ENCODE results near the gene MPEG1.

The MPEG1 gene

DNA sequence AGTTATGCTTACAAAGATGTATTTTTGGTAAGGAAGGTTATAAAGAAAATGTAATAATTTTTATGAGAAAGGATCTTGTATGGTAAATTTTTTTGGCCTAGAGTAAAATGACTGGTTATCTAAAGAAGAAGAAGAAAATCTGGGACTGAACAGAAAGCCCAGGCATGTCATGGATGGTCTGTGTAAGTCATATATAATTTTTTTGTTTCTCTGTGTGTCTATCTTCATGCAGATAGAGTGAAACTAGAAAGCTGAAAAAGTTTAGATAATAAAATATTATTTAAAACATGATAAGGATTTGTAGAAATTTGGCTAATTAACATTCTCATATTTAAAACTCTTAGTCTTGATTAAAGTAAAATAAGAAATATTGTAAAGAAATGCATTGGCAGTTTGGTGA lies 27.6 kb upstream of the MPEG1 start:
- no peak for DNase-seq (ENCODE audit: low read depth, low spot score)
- in situ Hi-C loops (cut with HindIII; ENCODE audit: low sequenced_read_pairs) = no loop called here
- TF ChIP-seq CTCF (IDR thresholded peaks at IDR 0.05; ENCODE audit: low read depth, low read length) = no peak

GRCh38 chr11:59226396-59226795 lies 13.7 kb upstream of the MPEG1 start:
- no peak overlapping the region for H3K4me3 ChIP-seq (ENCODE audit: low read depth, low read length)
- no peak for TF ChIP-seq CTCF (IDR thresholded peaks at IDR 0.05; ENCODE audit: low read depth, low read length)
- no peak for DNase-seq (ENCODE audit: low read depth, low spot score)
- in situ Hi-C loops (cut with HindIII; ENCODE audit: low sequenced_read_pairs) = no loop called here

More for the DNA sequence above, 27.6 kb upstream of the MPEG1 start:
- H3K4me3 ChIP-seq (ENCODE audit: low read depth, low read length) = no peak overlapping the region

GRCh38 chr11:59225017-59225416 lies 12.3 kb upstream of the MPEG1 start:
- H3K4me3 ChIP-seq (ENCODE audit: low read depth, low read length) = no peak overlapping the region
- TF ChIP-seq CTCF (IDR thresholded peaks at IDR 0.05; ENCODE audit: low read depth, low read length) = no peak
- in situ Hi-C loops (cut with HindIII; ENCODE audit: low sequenced_read_pairs) = no loop called here
- no peak for DNase-seq (ENCODE audit: low read depth, low spot score)

DNA sequence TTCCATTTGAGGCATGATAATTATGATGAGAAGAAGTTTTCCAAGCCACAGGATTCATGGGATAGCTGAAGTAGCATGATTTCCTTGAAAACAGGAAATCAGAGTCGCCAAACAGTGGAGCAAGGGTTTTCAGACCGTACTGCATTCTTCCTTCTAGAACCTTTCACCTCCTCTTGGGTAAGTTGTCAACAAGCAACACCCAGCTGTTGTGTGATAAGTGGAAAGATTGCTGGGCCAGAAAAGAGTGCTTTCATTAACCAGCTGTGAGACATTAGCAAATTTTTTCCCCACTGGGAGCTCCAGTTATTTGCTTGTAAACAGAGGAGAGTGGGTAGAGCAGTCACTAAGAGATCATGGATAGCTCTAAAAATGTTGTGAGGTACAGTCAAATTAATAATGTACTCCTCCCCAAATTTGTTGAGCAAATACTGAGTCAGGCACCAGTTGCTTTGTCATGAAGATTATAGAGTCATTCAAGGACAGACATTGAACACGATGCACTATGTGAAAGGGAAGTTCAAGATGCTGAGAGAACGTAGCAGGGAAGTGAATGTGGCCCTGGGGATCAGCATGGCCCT lies 11.7 kb upstream of the MPEG1 start:
- in situ Hi-C loops (cut with HindIII; ENCODE audit: low sequenced_read_pairs) = no loop called here
- TF ChIP-seq CTCF (IDR thresholded peaks at IDR 0.05; ENCODE audit: low read depth, low read length) = no peak
- no peak overlapping the region for H3K4me3 ChIP-seq (ENCODE audit: low read depth, low read length)
- DNase-seq (ENCODE audit: low read depth, low spot score) = no peak

GRCh38 chr11:59223611-59224010 lies 10.9 kb upstream of the MPEG1 start:
- in situ Hi-C loops (cut with HindIII; ENCODE audit: low sequenced_read_pairs) = no loop called here
- no peak for DNase-seq (ENCODE audit: low read depth, low spot score)
- no peak overlapping the region for H3K4me3 ChIP-seq (ENCODE audit: low read depth, low read length)
- no peak for TF ChIP-seq CTCF (IDR thresholded peaks at IDR 0.05; ENCODE audit: low read depth, low read length)

DNA sequence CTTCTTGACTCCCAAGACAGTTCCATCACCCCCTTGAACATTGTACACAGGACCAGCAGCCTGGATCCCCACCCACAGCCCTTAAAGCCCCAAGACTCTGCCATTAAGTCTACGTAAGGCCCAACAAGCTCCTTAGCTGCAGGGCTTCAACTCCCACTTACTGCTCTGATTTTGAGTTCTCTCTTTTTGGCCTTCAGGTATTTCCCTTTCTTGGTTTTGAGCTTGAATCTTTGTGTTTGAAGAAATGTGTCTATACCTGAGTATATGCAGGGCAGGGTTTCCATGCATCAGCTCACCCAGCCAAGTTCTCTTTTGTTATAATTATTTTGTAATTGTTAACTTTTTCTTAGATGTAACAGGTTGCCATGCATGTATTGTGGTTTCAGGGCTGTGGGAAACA lies 10.4 kb upstream of the MPEG1 start:
- no peak for TF ChIP-seq CTCF (IDR thresholded peaks at IDR 0.05; ENCODE audit: low read depth, low read length)
- in situ Hi-C loops (cut with HindIII; ENCODE audit: low sequenced_read_pairs) = no loop called here
- no peak for DNase-seq (ENCODE audit: low read depth, low spot score)

More for the DNA sequence above, 10.4 kb upstream of the MPEG1 start:
- H3K4me3 ChIP-seq (ENCODE audit: low read depth, low read length) = no peak overlapping the region

All from astrocyte of the spinal cord (primary cell).